Ishikawa (cell line): ENCODE measurements around the gene MTHFD1.

Source experiments
- EP300 ChIP-seq: IDR thresholded peaks from 2 replicates; pipeline ENCODE4 v1.6.1; 2012; ENCODE audit warnings: borderline replicate concordance
- MAX ChIP-seq: IDR thresholded peaks from 2 replicates; pipeline ENCODE4 v1.6.1; 2012
- TEAD4 ChIP-seq: IDR thresholded peaks from 2 replicates; pipeline ENCODE4 v1.6.1; 2012
- YY1 ChIP-seq: IDR thresholded peaks from 2 replicates; pipeline ENCODE4 v1.6.1; 2012; ENCODE audit warnings: low read depth

- no peak; the same call in 1 of the 2 replicates for TF ChIP-seq EP300
- no peak for TF ChIP-seq MAX
- TF ChIP-seq YY1 = no peak
- no peak for TF ChIP-seq TEAD4
Observed at GRCh38 chr14:64501411-64502171, 113.4 kb downstream of the MTHFD1 start.
